DMS153 (cell line): ENCODE measurements around the gene FAM20C.
"Not testable (repeated sequence)": the region's sequence is repeated elsewhere in the genome, so short reads cannot be mapped to it uniquely, and the experiment has no call there.

ENCODE experiments used
- DNase-seq: peaks from one replicate; lab custom pipeline; 2025; lab: John Stamatoyannopoulos, UW

FAM20C gene

GRCh38 chr7:174716-175115, 17.7 kb upstream of the FAM20C start:
- no peak for DNase-seq

GRCh38 chr7:175955-176354, 16.4 kb upstream of the FAM20C start:
- DNase-seq = no peak

- DNase-seq = no peak
Measured at GRCh38 chr7:176381-176780, 16.0 kb upstream of the FAM20C start.

- DNase-seq = no peak
Measured at GRCh38 chr7:176786-177459, 15.4 kb upstream of the FAM20C start.

GRCh38 chr7:178444-178843, 13.9 kb upstream of the FAM20C start:
- DNase-seq = no peak

- no peak for DNase-seq
Measured at GRCh38 chr7:179209-179681, 13.1 kb upstream of the FAM20C start.

DNA sequence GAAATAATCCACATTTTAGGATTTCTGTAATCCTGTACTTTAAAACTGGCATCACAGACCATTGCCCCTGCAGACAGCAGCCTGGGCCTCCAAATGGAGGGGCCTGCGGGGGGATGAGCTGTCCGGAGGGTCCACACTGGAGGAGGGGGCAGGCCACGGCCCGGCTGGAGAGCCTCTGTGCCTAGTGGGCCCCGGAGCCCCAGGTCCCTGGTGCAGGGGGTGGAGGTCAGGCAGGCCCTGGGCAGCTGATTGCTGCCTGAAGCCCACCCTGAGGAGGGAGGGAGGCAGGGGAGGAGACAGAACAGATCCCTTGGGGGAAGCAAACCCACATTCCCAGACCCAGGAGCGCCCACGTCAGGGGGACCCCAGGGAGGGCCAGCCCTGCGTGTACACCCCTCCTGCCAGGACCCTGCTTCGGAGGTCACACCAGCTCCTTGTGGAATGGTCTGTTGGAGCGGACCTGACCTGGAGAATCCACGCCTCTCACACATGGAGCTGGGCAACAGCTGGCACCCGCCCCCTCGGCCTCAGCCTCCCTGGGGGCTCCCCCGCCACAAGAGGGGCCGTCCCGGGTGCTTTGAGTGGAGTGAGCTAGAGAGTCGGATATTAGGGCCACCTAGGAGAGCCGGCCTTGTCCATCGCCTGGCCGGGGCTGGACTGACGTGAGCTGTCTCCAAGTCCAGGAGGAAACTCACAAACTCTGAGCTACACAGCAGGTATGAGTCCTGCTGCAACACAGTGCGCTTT, 12.2 kb upstream of the FAM20C start:
- no peak for DNase-seq

DNA sequence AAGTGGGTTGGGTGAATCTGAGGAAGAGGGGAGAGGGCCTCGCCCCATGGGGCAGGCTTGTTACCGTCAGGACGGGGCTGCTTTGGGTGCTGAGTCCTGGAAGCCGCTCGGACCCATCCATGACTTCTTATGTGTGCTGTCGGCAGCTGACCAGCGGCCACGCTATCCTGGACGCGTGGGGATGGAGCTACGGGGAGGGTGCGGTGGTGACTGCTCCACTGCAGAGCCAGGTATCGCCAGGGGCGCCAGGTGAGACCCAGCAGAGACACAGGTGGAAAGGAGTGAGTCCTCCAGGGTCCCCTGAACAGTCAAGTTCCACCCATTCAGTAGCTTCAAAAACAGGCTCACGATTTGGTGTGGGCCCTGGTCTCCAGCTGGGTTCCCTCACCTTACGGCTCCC, 10.6 kb upstream of the FAM20C start:
- no peak for DNase-seq

- not testable (repeated sequence) for DNase-seq
Measured at GRCh38 chr7:182502-182901, 9.9 kb upstream of the FAM20C start.

GRCh38 chr7:183496-184292, 8.7 kb upstream of the FAM20C start:
- no peak for DNase-seq

DNA sequence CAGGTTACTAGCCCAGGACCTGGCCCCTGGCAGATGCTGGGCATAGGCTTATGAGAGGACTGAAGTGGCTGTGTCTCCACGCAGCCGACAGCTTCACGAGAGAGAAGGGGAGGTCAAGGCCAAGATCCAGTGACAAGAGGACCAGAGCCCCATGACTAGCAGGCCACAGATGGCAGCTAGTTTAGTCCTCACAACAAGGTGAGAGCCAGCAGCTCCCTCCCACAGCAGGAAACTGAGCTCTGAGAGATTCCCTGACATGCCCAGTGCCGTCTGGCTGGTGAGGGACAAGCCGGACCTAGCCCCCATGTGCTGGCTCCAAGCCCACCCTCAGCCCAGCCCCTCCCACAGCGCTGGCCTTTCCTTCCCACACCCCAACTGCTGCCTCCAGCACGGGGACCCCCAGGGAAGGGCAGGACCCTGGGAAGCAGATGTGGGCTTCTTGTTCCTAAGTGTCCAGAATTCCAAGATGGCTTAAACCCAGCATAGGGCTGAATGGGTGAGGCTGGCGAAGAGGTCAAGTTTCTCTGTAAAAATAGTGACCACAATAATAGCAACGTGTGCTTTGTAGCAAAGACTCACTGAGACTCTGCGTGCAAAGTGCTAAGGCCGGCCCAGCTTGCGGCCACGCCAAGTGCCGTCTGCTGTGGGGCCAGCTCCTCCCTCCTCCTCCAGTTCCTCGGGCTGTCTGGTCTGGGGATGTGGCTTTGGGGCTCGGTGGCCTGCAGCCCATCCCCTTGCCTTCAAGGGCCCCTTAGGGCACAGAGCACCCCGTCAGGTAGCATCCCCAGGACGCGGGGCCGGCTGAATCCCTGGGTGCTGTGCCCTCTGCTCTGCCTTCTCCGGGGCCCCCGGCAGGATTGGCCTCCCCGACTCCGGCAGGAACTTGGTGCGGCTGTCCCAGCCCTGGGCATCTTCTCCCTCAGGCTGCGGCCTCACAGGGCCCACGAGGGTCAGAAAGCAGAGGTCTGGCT, 7.8 kb upstream of the FAM20C start:
- no peak for DNase-seq

- no peak for DNase-seq
Measured at GRCh38 chr7:186516-187113, 5.8 kb upstream of the FAM20C start.

GRCh38 chr7:187227-187927, 5.0 kb upstream of the FAM20C start:
- no peak for DNase-seq

- DNase-seq = no peak
Measured at GRCh38 chr7:188174-188573, 4.2 kb upstream of the FAM20C start.

DNA sequence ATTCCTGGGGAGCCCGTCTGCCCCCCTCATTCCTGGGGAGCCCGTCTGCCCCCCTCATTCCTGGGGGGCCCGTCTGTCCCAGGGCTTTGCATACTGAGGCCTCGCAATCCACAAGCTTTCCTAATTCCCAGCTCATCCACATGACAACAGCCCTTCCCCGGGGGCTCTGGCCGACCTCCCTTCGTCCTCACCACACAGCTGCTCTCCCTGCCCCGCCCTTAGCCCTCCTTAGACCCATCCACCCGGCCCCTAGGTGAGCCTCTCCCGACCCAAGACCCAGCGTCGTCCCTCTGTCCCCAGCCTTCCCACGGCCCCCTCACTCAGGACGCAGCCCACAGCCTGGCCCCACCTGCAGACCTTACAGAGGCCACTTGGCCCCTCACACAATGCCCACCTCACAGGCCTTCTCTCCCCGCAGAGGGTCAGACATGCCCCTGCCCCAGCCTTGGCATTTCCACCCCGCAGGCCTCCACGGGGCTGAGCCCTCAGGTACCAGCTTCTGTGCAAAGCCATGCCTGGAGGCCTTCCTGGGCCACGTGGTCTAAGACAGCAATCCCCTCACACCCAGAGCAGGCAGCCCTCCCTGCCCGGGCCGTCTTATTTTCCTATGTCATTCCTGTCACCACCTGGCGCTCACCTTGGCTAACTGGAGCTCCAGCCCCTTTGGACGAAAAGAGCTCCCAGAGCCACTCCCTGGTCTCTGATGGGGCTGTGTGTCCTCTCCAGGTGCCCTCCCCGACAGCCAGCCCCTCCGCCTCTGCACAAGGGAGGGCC, 3.5 kb upstream of the FAM20C start:
- no peak for DNase-seq

DNA sequence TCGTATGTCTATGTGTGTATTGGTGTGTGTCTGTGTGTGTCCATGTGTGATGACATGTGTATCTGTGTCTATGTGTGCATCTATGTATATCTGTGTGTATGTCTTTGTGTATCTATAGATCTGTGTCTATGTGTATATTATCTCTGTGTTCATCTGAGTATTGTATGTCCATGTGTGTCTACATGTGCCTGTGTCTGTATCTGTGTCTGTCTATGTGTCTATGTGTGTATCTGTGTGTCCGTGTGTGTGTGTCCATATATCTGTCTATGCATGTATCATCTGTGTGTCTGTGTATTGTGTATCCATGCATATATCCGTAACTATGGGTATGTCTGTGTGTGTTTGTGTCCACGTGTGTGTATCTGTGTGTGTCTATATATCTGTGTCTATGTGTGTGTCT, 2.7 kb upstream of the FAM20C start:
- DNase-seq = no peak

DNA sequence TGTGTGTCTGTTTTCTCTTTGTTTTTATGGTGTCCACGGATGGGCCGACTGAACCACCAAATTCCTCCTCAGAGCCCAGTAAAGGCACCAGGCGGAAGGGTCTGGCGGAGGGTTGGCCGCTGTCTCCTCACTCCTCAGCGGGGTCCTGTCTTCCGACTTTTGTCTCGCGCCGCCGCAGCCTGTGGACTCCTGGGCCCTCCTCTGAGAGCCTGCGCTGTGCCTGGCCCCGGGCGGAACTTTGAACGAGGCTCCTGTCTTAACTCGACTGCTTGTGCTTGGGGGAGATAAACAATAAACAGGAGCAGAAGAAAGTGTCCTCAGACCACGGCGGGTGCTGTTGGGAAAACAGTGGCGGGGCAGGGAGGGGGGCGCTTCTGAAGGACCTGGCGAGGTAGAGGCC, 2.2 kb upstream of the FAM20C start:
- DNase-seq = no peak

GRCh38 chr7:191105-191980, 1.0 kb upstream of the FAM20C start:
- DNase-seq = no peak
